ENCODE measurements around the gene CHPF. TPM values are rescaled to one million over a fixed set of nuclear protein-coding genes. Genes with fewer than 3 reads are reported as not detected.

The CHPF gene
- total RNA-seq, 1 experiment from 2014 or later: 78.2 TPM

DNA sequence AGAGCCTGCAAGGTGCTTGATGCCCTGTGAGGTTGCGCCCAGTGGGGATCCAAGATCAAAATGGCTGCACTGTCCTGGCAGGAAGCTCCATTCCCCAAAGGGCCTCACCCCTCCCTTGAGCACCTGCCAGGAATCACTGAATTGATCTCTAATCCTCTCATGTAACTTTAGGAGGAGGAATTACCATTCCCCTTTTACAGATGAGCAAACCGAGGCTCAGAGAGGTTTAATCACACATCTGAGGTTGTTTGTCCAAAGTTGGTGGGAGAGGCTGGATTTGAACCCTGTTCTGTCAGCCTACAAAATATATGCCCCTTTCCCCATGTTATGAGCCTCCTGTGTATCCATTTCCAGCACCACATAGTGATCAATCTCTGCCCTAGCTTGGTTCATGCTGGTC lies 18.8 kb downstream of the CHPF start:
- Histone ChIP-seq H3K27me3 (ENCODE audit: insufficient read depth, low read depth) (peaks cover 32% of the 10 kb centered on the region), H3K9me3 (ENCODE audit: insufficient read depth, low read depth) (no peaks in the 10 kb centered on the region), H3K27ac (no peak overlapping the region), H3K79me2 (ENCODE audit: low read depth) (no peaks in the 10 kb centered on the region), H2AFZ (no peak overlapping the region), H3K36me3 (ENCODE audit: low read depth) (no peaks in the 10 kb centered on the region), H3K9me2 (ENCODE audit: insufficient read depth) (no peaks in the 10 kb centered on the region), H3K4me2 (no peak overlapping the region), H3F3A (ENCODE audit: insufficient read depth, low read depth) (peaks cover 6% of the 10 kb centered on the region; the same call in 1 of the 2 replicates), H4K20me1 (ENCODE audit: insufficient read depth) (no peaks in the 10 kb centered on the region), H3K4me1 (replicated peaks; ENCODE audit: insufficient read depth) (peaks cover 15% of the 10 kb centered on the region), H3K4me3 (no peak overlapping the region)
- DNase-seq: no peak
- CTCF ChIA-PET: no interaction called here
- TF ChIP-seq EZH2 (IDR thresholded peaks at IDR 0.05; ENCODE audit: low read depth): no peak
- TF ChIP-seq CTCF (conservative IDR thresholded peaks at IDR 0.05): no peak
- no TSS peak for BruUV-seq (replicated peaks)
- intact Hi-C loops (cut with micrococcal nuclease; ENCODE audit: unreplicated experiment): loop anchor here (5.0 kb wide), 1 partner anchor 68 kb away; no protein-coding TSS in a partner anchor
- POLR2A ChIA-PET (ENCODE audit: unreplicated experiment): no interaction called here

- Histone ChIP-seq H3K36me3 (ENCODE audit: low read depth) (no peaks in the 10 kb centered on the region), H3K4me2 (peak overlapping the region; percentile 60), H3K27me3 (ENCODE audit: insufficient read depth, low read depth) (peaks cover 16% of the 10 kb centered on the region), H3K27ac (no peak overlapping the region), H4K20me1 (ENCODE audit: insufficient read depth) (no peaks in the 10 kb centered on the region), H3K9me3 (ENCODE audit: insufficient read depth, low read depth) (no peaks in the 10 kb centered on the region), H3K79me2 (ENCODE audit: low read depth) (no peaks in the 10 kb centered on the region), H3F3A (ENCODE audit: insufficient read depth, low read depth) (peaks cover 6% of the 10 kb centered on the region; the same call in 1 of the 2 replicates), H3K4me3 (no peak overlapping the region), H3K4me1 (replicated peaks; ENCODE audit: insufficient read depth) (peaks cover 15% of the 10 kb centered on the region), H2AFZ (no peak overlapping the region), H3K9me2 (ENCODE audit: insufficient read depth) (no peaks in the 10 kb centered on the region)
- CTCF ChIA-PET: interaction anchor here (0.6 to 0.7 kb wide), 3 partner anchors 26 to 441 kb away, joined by 3 to 4 read pairs (median 4); no protein-coding TSS in a partner anchor
- BruUV-seq (replicated peaks): no TSS peak
- intact Hi-C loops (cut with micrococcal nuclease; ENCODE audit: unreplicated experiment): loop anchor here (5.0 kb wide), 1 partner anchor 66 kb away; no protein-coding TSS in a partner anchor
- DNase-seq: no peak
- TF ChIP-seq EZH2 (IDR thresholded peaks at IDR 0.05; ENCODE audit: low read depth): no peak
- no peak for TF ChIP-seq CTCF (conservative IDR thresholded peaks at IDR 0.05)
- POLR2A ChIA-PET (ENCODE audit: unreplicated experiment): no interaction called here
These were observed 20.5 kb downstream of the CHPF start for GRCh38 chr2:219523031-219523671.

DNA sequence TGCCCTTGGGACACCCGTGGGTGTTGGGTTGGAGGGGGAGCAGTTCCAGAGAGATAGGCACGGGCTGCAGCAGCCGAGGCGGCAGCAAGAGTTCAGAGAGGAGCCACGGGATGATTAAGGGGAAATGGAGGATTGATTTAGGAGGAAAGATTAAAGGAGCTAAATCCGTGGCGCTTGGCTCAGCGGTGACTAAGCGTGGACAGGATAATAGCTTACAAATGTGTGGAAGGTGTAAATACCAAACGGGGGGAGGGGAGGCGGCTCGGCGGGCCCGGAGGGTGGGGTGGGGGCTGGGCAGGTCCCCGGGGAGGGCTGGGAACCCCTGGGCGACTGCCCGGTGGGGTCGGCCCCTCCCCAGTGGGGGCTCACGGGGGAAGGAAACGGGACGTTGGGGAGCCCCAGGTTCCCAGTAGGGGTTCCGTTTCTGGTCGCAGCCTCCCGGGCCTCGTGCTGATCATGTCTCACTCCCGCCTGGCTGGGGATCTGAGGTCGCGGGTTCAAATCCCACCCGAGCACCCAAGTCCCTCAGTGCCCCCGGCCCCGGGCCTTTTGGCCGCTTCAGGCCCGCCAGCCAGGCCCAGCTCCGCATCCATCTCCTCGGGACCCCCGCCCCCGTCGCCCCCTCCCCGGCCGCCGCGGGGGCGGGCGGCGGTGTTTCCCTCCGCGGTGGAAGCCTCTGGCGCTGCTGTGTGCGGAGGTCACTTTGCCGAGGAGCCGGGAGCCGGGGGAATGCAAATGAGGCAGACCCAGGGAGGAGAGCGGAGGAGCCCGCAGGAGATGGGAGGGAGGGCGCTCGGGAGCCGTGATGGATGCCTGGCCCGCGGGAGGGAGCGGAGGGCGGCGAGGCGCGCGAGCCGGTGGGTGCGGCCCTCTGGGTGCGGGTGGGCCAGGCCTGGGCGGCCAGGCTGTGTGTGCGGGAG lies 21.2 kb downstream of the CHPF start:
- peak overlapping the region; percentile 33; the same call in 1 of the 2 replicates for H3K4me3 ChIP-seq
- intact Hi-C loops (cut with micrococcal nuclease; ENCODE audit: unreplicated experiment): loop anchor here (5.0 kb wide), 1 partner anchor 65 kb away; no protein-coding TSS in a partner anchor
- no peak overlapping the region for H3K27ac ChIP-seq
- no peaks in the 10 kb centered on the region for H3K36me3 ChIP-seq (ENCODE audit: low read depth)
- peak overlapping the region; percentile 60 for H3K4me2 ChIP-seq
- H4K20me1 ChIP-seq (ENCODE audit: insufficient read depth): no peaks in the 10 kb centered on the region
- TF ChIP-seq EZH2 (IDR thresholded peaks at IDR 0.05; ENCODE audit: low read depth) (no peak), CTCF (conservative IDR thresholded peaks at IDR 0.05) (no peak)
- H3K9me2 ChIP-seq (ENCODE audit: insufficient read depth): no peaks in the 10 kb centered on the region
- BruUV-seq (replicated peaks): no TSS peak
- ChIA-PET POLR2A (ENCODE audit: unreplicated experiment) (interaction anchor here (0.6 kb wide), 3 partner anchors 11 to 132 kb away, joined by 3 to 4 read pairs (median 3); no protein-coding TSS in a partner anchor), CTCF (interaction anchor here (0.6 to 1.0 kb wide), 9 partner anchors 10 to 273 kb away, joined by 3 to 9 read pairs (median 4); no protein-coding TSS in a partner anchor)
- DNase-seq: peak; percentile 29 to 41
- H3K9me3 ChIP-seq (ENCODE audit: insufficient read depth, low read depth): no peaks in the 10 kb centered on the region
- H3K27me3 ChIP-seq (ENCODE audit: insufficient read depth, low read depth): peaks cover 15% of the 10 kb centered on the region
- H3K79me2 ChIP-seq (ENCODE audit: low read depth): no peaks in the 10 kb centered on the region
- peak overlapping the region; percentile 66; the same call in 1 of the 2 replicates for H2AFZ ChIP-seq
- peaks cover 6% of the 10 kb centered on the region; the same call in 1 of the 2 replicates for H3F3A ChIP-seq (ENCODE audit: insufficient read depth, low read depth)
- H3K4me1 ChIP-seq (replicated peaks; ENCODE audit: insufficient read depth): peaks cover 15% of the 10 kb centered on the region
